GM23338 (cell line): ENCODE measurements around the gene ARID1B. TPM values are rescaled to one million over a fixed set of nuclear protein-coding genes. Genes with fewer than 3 reads are reported as not detected.
A peak's percentile ranks its signal among the peaks of the same experiment; 100 is the strongest.

Source experiments
- ATAC-seq: fragments of 200-7000 bp; cut with Tn5 transposase; 3 replicates; pipeline ENCODE4 v1.9.1; 2020
- DNase-seq: peaks from one replicate; pipeline ENCODE4 v3.0.0-alpha.2; 2015; ENCODE audit warnings: low spot score
- H2AFZ ChIP-seq: fragments of 200-600 bp; sonication (generic); 2 replicates; pipeline ENCODE4 v1.8.0; 2016; ENCODE audit warnings: antibody characterized with exemption, mild to moderate bottlenecking, moderate library complexity
- H3F3A ChIP-seq: fragments of 200-600 bp; sonication (generic); replicated peaks from 2 replicates; pipeline ENCODE4 v1.8.0; 2017; ENCODE audit warnings: antibody characterized with exemption, mixed run types, low read depth
- H3K27ac ChIP-seq: fragments of 200-600 bp; sonication (generic); 2 replicates; pipeline ENCODE4 v1.6.1; 2016; ENCODE audit warnings: low read depth
- H3K27me3 ChIP-seq: fragments of 200-600 bp; sonication (generic); 2 replicates; pipeline ENCODE4 v1.8.0; 2016; ENCODE audit warnings: mild to moderate bottlenecking, mixed run types, moderate library complexity; ENCODE audit not compliant: insufficient read depth
- H3K36me3 ChIP-seq: fragments of 200-600 bp; sonication (generic); 2 replicates; pipeline ENCODE4 v1.8.0; 2016; ENCODE audit warnings: mild to moderate bottlenecking; ENCODE audit not compliant: insufficient read depth
- H3K4me1 ChIP-seq: fragments of 200-600 bp; sonication (generic); 2 replicates; pipeline ENCODE4 v1.8.0; 2016; ENCODE audit warnings: mild to moderate bottlenecking, moderate library complexity; ENCODE audit not compliant: insufficient read depth
- H3K4me2 ChIP-seq: fragments of 200-600 bp; sonication (generic); 2 replicates; pipeline ENCODE4 v1.7.1; 2017; ENCODE audit warnings: mixed run types
- H3K4me3 ChIP-seq: fragments of 200-600 bp; sonication (generic); 2 replicates; pipeline ENCODE4 v1.6.1; 2016; ENCODE audit warnings: mixed run types
- H3K79me2 ChIP-seq: fragments of 200-600 bp; sonication (generic); replicated peaks from 2 replicates; pipeline ENCODE4 v1.8.0; 2017; ENCODE audit warnings: mild to moderate bottlenecking; ENCODE audit not compliant: insufficient read depth
- H3K9me2 ChIP-seq: fragments of 200-600 bp; sonication (generic); 2 replicates; pipeline ENCODE4 v1.8.0; 2017; ENCODE audit not compliant: insufficient read depth
- H4K20me1 ChIP-seq: fragments of 200-600 bp; sonication (generic); replicated peaks from 2 replicates; pipeline ENCODE4 v1.8.0; 2017; ENCODE audit warnings: mild to moderate bottlenecking; ENCODE audit not compliant: insufficient read depth
- H3K27ac Mint-ChIP-seq: 2 replicates; pipeline ENCODE4 v1.8.0; 2020; ENCODE audit warnings: inconsistent platforms, mild to moderate bottlenecking, moderate library complexity, mixed read lengths
- H3K27me3 Mint-ChIP-seq: 3 replicates; pipeline ENCODE4 v1.8.0; 2022; ENCODE audit warnings: low read depth, mild to moderate bottlenecking, moderate library complexity, mixed read lengths, inconsistent platforms; ENCODE audit not compliant: insufficient read depth, poor library complexity
- H3K36me3 Mint-ChIP-seq: 3 replicates; pipeline ENCODE4 v1.8.0; 2021; ENCODE audit warnings: low read depth, mild to moderate bottlenecking, inconsistent platforms, moderate library complexity, mixed read lengths
- H3K4me1 Mint-ChIP-seq: 3 replicates; pipeline ENCODE4 v1.8.0; 2020; ENCODE audit warnings: mild to moderate bottlenecking, inconsistent platforms, mixed read lengths
- H3K4me3 Mint-ChIP-seq: 3 replicates; pipeline ENCODE4 v1.8.0; 2021; ENCODE audit warnings: moderate library complexity, mild to moderate bottlenecking, inconsistent platforms, mixed read lengths
- H3K9me3 Mint-ChIP-seq: 3 replicates; pipeline ENCODE4 v1.8.0; 2020; ENCODE audit warnings: moderate library complexity, mild to moderate bottlenecking, inconsistent platforms, mixed read lengths
- CREB1 ChIP-seq: fragments of 250-450 bp; sonication (Bioruptor Pico); IDR thresholded peaks from 2 replicates; pipeline ENCODE4 v1.5.0; 2020; ENCODE audit warnings: low read depth, mild to moderate bottlenecking, moderate library complexity
- EZH2 ChIP-seq: fragments of 200-600 bp; sonication (generic); IDR thresholded peaks from one replicate; pipeline ENCODE4 v1.8.0; 2017; ENCODE audit warnings: antibody characterized with exemption, mild to moderate bottlenecking, low read depth; ENCODE audit not compliant: unreplicated experiment
- EZH2phosphoT487 ChIP-seq: fragments of 200-600 bp; sonication (generic); IDR thresholded peaks from one replicate; pipeline ENCODE4 v1.8.1; 2018; ENCODE audit warnings: antibody characterized with exemption; ENCODE audit not compliant: unreplicated experiment
- NANOG ChIP-seq: IDR thresholded peaks from 2 replicates; pipeline ENCODE4 v1.6.1; 2016; ENCODE audit warnings: antibody characterized with exemption, borderline replicate concordance
- POLR2AphosphoS5 ChIP-seq: IDR thresholded peaks from 2 replicates; pipeline ENCODE4 v1.6.1; 2016; ENCODE audit warnings: antibody characterized with exemption, low read depth
- STAT1 ChIP-seq: IDR thresholded peaks from one replicate; pipeline ENCODE4 v1.6.1; 2016; ENCODE audit warnings: antibody characterized with exemption; ENCODE audit not compliant: unreplicated experiment
- ZNF331 ChIP-seq: fragments of 250-450 bp; sonication (Bioruptor Pico); IDR thresholded peaks from 2 replicates; pipeline ENCODE4 v1.5.0; 2020; ENCODE audit warnings: low read depth, mild to moderate bottlenecking, moderate library complexity
- polyA plus RNA-seq: library from polyadenylated mRNA; unstranded; fragments of >200 nt; fragmentation: Nextera tagmentation; extraction: Ambion mirVana; gene quantifications from 2 replicates; pipeline ENCODE4 v1.2.1, GENCODE V29; 2016
- total RNA-seq: library from RNA; depleted of rRNA; stranded (reverse); fragments of >200 nt; shearing (Covaris generic); gene quantifications from 2 replicates; pipeline ENCODE4 v1.2.3, GENCODE V29; 2014
- TF ChIP-seq, protein P1 (sequence below): IDR thresholded peaks from 2 replicates; pipeline ENCODE4 v1.6.1; 2016; ENCODE audit warnings: antibody characterized with exemption
- TF ChIP-seq, protein P2 (sequence below): IDR thresholded peaks from one replicate; pipeline ENCODE4 v1.6.1; 2018; ENCODE audit warnings: antibody characterized with exemption; ENCODE audit not compliant: unreplicated experiment
- TF ChIP-seq, protein P3 (sequence below), 2 experiments: fragments of 200-600 bp in 1 of 2; sonication (generic) in 1 of 2; conservative IDR thresholded peaks; 2 replicates each; pipeline versions ENCODE4 v1.5.1 to v1.6.1; 2016 to 2017; ENCODE audit warnings: antibody characterized with exemption in 2 of 2, low read depth in 2 of 2, mild to moderate bottlenecking in 2 of 2, moderate library complexity in 1 of 2

ARID1B gene
- total and polyA plus RNA-seq, 2 experiments from 2014 or later = 59.3 to 72.2 TPM

DNA sequence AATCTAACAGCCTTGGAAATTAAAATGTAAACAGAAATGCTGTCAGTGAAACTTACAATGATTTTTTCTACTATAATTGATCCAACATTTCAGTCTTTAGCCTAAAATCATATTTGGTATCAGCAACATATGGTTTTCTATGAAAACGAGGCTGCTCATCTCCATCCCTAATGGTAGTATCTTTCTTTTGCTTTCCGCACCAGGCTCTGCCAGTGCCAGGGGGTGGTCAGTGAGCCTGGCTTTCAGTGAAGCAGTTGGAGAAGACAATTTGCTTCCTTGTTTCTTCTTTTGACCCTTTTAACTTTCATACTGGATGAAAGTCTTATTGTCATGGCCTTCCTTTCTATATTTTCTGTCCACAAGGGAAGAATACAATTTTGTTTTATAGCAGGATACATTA, 258.4 kb downstream of the ARID1B start:
- H3K9me3 Mint-ChIP-seq = no peaks in the 10 kb centered on the region
- H3K4me1 Mint-ChIP-seq = peaks cover 20% of the 10 kb centered on the region
- Histone ChIP-seq H3K36me3 (no peaks in the 10 kb centered on the region), H3K4me2 (peak overlapping the region; percentile 64; the same call in 1 of the 2 replicates), H4K20me1 (no peaks in the 10 kb centered on the region), H3K79me2 (peaks cover 43% of the 10 kb centered on the region), H3K27me3 (no peaks in the 10 kb centered on the region), H3K9me2 (no peaks in the 10 kb centered on the region), H3F3A (no peaks in the 10 kb centered on the region), H2AFZ (no peak overlapping the region), H3K4me1 (peaks cover 49% of the 10 kb centered on the region), H3K4me3 (no peak overlapping the region), H3K27ac (no peak overlapping the region)
- no peaks in the 10 kb centered on the region for H3K36me3 Mint-ChIP-seq
- no peak for TF ChIP-seq CREB1
- TF ChIP-seq EZH2phosphoT487 = no peak
- no peak for TF ChIP-seq STAT1
- TF ChIP-seq POLR2AphosphoS5 = no peak
- TF ChIP-seq, protein P1, sequence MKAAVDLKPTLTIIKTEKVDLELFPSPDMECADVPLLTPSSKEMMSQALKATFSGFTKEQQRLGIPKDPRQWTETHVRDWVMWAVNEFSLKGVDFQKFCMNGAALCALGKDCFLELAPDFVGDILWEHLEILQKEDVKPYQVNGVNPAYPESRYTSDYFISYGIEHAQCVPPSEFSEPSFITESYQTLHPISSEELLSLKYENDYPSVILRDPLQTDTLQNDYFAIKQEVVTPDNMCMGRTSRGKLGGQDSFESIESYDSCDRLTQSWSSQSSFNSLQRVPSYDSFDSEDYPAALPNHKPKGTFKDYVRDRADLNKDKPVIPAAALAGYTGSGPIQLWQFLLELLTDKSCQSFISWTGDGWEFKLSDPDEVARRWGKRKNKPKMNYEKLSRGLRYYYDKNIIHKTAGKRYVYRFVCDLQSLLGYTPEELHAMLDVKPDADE = no peak
- no peak overlapping the region for H3K27ac Mint-ChIP-seq
- DNase-seq (no peak), ATAC-seq (no peak)
- H3K4me3 Mint-ChIP-seq = no peak overlapping the region
- H3K27me3 Mint-ChIP-seq = peaks cover 2% of the 10 kb centered on the region

DNA sequence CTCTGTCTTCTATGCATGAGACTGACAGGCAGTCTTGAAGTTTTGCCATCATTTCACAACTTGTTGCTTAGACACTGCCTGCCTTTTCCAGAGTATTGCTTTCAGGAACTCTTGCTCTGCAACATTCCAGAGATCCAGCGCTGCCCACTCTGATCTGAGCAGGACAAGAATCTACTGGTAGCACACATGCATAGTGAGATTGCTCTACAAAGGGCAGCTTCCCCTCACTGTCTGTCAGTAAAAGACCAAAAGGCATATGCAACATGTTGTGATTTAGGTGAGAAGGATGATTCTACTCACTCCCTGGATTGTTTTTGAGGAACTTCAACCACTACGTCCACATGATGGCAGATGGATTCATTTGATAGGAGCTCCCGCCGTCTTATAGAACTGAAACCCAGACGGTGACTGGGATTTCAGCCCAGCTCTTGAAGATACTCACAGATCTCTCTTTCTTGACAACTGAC, 259.1 kb downstream of the ARID1B start:
- Histone ChIP-seq H3K27me3 (no peaks in the 10 kb centered on the region), H3K79me2 (peaks cover 36% of the 10 kb centered on the region), H3F3A (no peaks in the 10 kb centered on the region), H3K4me2 (peak overlapping the region; percentile 64), H3K27ac (peak overlapping the region; percentile 36), H3K4me3 (peak overlapping the region; percentile 27; the same call in 1 of the 2 replicates), H2AFZ (no peak overlapping the region), H3K4me1 (peaks cover 45% of the 10 kb centered on the region), H3K36me3 (no peaks in the 10 kb centered on the region), H4K20me1 (no peaks in the 10 kb centered on the region), H3K9me2 (no peaks in the 10 kb centered on the region)
- Mint-ChIP-seq H3K27me3 (peaks cover 2% of the 10 kb centered on the region), H3K27ac (no peak overlapping the region), H3K36me3 (no peaks in the 10 kb centered on the region), H3K9me3 (no peaks in the 10 kb centered on the region), H3K4me1 (peaks cover 18% of the 10 kb centered on the region), H3K4me3 (no peak overlapping the region)
- peak; percentile 66 for ATAC-seq
- peak; percentile 54 for DNase-seq
- TF ChIP-seq NANOG (no peak), EZH2 (no peak), POLR2AphosphoS5 (no peak), EZH2phosphoT487 (no peak), STAT1 (no peak), ZNF331 (CRISPR knock-in tag) (no peak)
- TF ChIP-seq, protein P1 = no peak
- TF ChIP-seq, protein P2, sequence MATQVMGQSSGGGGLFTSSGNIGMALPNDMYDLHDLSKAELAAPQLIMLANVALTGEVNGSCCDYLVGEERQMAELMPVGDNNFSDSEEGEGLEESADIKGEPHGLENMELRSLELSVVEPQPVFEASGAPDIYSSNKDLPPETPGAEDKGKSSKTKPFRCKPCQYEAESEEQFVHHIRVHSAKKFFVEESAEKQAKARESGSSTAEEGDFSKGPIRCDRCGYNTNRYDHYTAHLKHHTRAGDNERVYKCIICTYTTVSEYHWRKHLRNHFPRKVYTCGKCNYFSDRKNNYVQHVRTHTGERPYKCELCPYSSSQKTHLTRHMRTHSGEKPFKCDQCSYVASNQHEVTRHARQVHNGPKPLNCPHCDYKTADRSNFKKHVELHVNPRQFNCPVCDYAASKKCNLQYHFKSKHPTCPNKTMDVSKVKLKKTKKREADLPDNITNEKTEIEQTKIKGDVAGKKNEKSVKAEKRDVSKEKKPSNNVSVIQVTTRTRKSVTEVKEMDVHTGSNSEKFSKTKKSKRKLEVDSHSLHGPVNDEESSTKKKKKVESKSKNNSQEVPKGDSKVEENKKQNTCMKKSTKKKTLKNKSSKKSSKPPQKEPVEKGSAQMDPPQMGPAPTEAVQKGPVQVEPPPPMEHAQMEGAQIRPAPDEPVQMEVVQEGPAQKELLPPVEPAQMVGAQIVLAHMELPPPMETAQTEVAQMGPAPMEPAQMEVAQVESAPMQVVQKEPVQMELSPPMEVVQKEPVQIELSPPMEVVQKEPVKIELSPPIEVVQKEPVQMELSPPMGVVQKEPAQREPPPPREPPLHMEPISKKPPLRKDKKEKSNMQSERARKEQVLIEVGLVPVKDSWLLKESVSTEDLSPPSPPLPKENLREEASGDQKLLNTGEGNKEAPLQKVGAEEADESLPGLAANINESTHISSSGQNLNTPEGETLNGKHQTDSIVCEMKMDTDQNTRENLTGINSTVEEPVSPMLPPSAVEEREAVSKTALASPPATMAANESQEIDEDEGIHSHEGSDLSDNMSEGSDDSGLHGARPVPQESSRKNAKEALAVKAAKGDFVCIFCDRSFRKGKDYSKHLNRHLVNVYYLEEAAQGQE = no peak
- TF ChIP-seq, protein P3, sequence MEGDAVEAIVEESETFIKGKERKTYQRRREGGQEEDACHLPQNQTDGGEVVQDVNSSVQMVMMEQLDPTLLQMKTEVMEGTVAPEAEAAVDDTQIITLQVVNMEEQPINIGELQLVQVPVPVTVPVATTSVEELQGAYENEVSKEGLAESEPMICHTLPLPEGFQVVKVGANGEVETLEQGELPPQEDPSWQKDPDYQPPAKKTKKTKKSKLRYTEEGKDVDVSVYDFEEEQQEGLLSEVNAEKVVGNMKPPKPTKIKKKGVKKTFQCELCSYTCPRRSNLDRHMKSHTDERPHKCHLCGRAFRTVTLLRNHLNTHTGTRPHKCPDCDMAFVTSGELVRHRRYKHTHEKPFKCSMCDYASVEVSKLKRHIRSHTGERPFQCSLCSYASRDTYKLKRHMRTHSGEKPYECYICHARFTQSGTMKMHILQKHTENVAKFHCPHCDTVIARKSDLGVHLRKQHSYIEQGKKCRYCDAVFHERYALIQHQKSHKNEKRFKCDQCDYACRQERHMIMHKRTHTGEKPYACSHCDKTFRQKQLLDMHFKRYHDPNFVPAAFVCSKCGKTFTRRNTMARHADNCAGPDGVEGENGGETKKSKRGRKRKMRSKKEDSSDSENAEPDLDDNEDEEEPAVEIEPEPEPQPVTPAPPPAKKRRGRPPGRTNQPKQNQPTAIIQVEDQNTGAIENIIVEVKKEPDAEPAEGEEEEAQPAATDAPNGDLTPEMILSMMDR (conservative IDR thresholded peaks at IDR 0.05; ENCODE audit: low read depth in 2 of 2) = no peak
